Measurements from ENCODE around the gene THSD8.
"Not testable (repeated sequence)": the region's sequence is repeated elsewhere in the genome, so short reads cannot be mapped to it uniquely, and the experiment has no call there.

The THSD8 gene

GRCh38 chr19:12797141-12797587 lies 4.7 kb upstream of the THSD8 start:
- DNase-seq = no peak
- H3K27ac ChIP-seq (ENCODE audit: low read length) = 0 out of 2 replicates have a peak overlapping the region, but pooled peaks have one; percentile 3
- TF ChIP-seq EZH2 (IDR thresholded peaks at IDR 0.05; ENCODE audit: borderline replicate concordance, low read depth, low read length, severe bottlenecking) (no peak), CTCF (IDR thresholded peaks at IDR 0.05; ENCODE audit: borderline replicate concordance, extremely low read depth, low read length, poor library complexity, severe bottlenecking) (no peak)
- H3K4me3 ChIP-seq (ENCODE audit: low read depth in 1 of 2, low read length in 2 of 2) = no peak overlapping the region
- peaks cover 15% of the 10 kb centered on the region for H3K79me2 ChIP-seq (ENCODE audit: insufficient read depth, low read length)
- ATAC-seq (ENCODE audit: insufficient read depth, low read depth) = no peak
- H3K4me2 ChIP-seq (ENCODE audit: insufficient read depth, low read length) = no peak overlapping the region
- peaks cover 27% of the 10 kb centered on the region for H3K4me1 ChIP-seq (ENCODE audit: insufficient read depth, low read length)
- H2AFZ ChIP-seq (ENCODE audit: low read depth, low read length) = no peak overlapping the region
- peak overlapping the region; percentile 15; the same call in 1 of the 2 replicates for H3K9ac ChIP-seq (ENCODE audit: low read depth, low read length)
- no peaks in the 10 kb centered on the region; the same call in 1 of the 2 replicates for H3K36me3 ChIP-seq (ENCODE audit: insufficient read depth, low read length)
- no peaks in the 10 kb centered on the region for H3K9me3 ChIP-seq (ENCODE audit: insufficient read depth, low read length, severe bottlenecking)
- H3K27me3 ChIP-seq (ENCODE audit: insufficient read depth, low read length, poor library complexity) = no peaks in the 10 kb centered on the region
- H4K20me1 ChIP-seq (ENCODE audit: insufficient read depth, low read length) = no peaks in the 10 kb centered on the region

GRCh38 chr19:12797607-12798006 lies 4.3 kb upstream of the THSD8 start:
- not testable (repeated sequence) for H3K36me3 ChIP-seq (ENCODE audit: insufficient read depth, low read length); H3K9ac ChIP-seq (ENCODE audit: low read depth, low read length); H3K4me2 ChIP-seq (ENCODE audit: insufficient read depth, low read length); H3K27me3 ChIP-seq (ENCODE audit: insufficient read depth, low read length, poor library complexity); H4K20me1 ChIP-seq (ENCODE audit: insufficient read depth, low read length); H2AFZ ChIP-seq (ENCODE audit: low read depth, low read length); H3K9me3 ChIP-seq (ENCODE audit: insufficient read depth, low read length, severe bottlenecking); H3K27ac ChIP-seq (ENCODE audit: low read length); DNase-seq; H3K4me3 ChIP-seq (ENCODE audit: low read depth in 1 of 2, low read length in 2 of 2); ATAC-seq (ENCODE audit: insufficient read depth, low read depth)
- Histone ChIP-seq H3K79me2 (ENCODE audit: insufficient read depth, low read length) (peaks cover 11% of the 10 kb centered on the region), H3K4me1 (ENCODE audit: insufficient read depth, low read length) (peaks cover 26% of the 10 kb centered on the region)

- H3K27ac ChIP-seq (ENCODE audit: low read length) = no peak overlapping the region
- H4K20me1 ChIP-seq (ENCODE audit: insufficient read depth, low read length) = no peaks in the 10 kb centered on the region
- DNase-seq (no peak), ATAC-seq (ENCODE audit: insufficient read depth, low read depth) (no peak)
- H2AFZ ChIP-seq (ENCODE audit: low read depth, low read length) = no peak overlapping the region
- H3K4me3 ChIP-seq (ENCODE audit: low read depth in 1 of 2, low read length in 2 of 2) = no peak overlapping the region
- H3K27me3 ChIP-seq (ENCODE audit: insufficient read depth, low read length, poor library complexity) = no peaks in the 10 kb centered on the region
- peaks cover 13% of the 10 kb centered on the region for H3K4me1 ChIP-seq (ENCODE audit: insufficient read depth, low read length)
- no peaks in the 10 kb centered on the region for H3K9me3 ChIP-seq (ENCODE audit: insufficient read depth, low read length, severe bottlenecking)
- H3K4me2 ChIP-seq (ENCODE audit: insufficient read depth, low read length) = no peak overlapping the region
- H3K9ac ChIP-seq (ENCODE audit: low read depth, low read length) = no peak overlapping the region
- no peaks in the 10 kb centered on the region for H3K36me3 ChIP-seq (ENCODE audit: insufficient read depth, low read length)
- H3K79me2 ChIP-seq (ENCODE audit: insufficient read depth, low read length) = no peaks in the 10 kb centered on the region
- TF ChIP-seq CTCF (IDR thresholded peaks at IDR 0.05; ENCODE audit: borderline replicate concordance, extremely low read depth, low read length, poor library complexity, severe bottlenecking) (no peak), EZH2 (IDR thresholded peaks at IDR 0.05; ENCODE audit: borderline replicate concordance, low read depth, low read length, severe bottlenecking) (no peak)
These were observed 2.0 kb upstream of the THSD8 start for GRCh38 chr19:12799742-12800465.

GRCh38 chr19:12800466-12800770 lies 1.5 kb upstream of the THSD8 start:
- TF ChIP-seq CTCF (IDR thresholded peaks at IDR 0.05; ENCODE audit: borderline replicate concordance, extremely low read depth, low read length, poor library complexity, severe bottlenecking) = no peak
- no peak for TF ChIP-seq EZH2 (IDR thresholded peaks at IDR 0.05; ENCODE audit: borderline replicate concordance, low read depth, low read length, severe bottlenecking)
- Histone ChIP-seq H2AFZ (ENCODE audit: low read depth, low read length) (no peak overlapping the region), H3K9me3 (ENCODE audit: insufficient read depth, low read length, severe bottlenecking) (no peaks in the 10 kb centered on the region), H3K79me2 (ENCODE audit: insufficient read depth, low read length) (no peaks in the 10 kb centered on the region), H3K36me3 (ENCODE audit: insufficient read depth, low read length) (no peaks in the 10 kb centered on the region), H3K4me1 (ENCODE audit: insufficient read depth, low read length) (peaks cover 13% of the 10 kb centered on the region), H3K4me2 (ENCODE audit: insufficient read depth, low read length) (no peak overlapping the region), H3K4me3 (ENCODE audit: low read depth in 1 of 2, low read length in 2 of 2) (no peak overlapping the region), H3K27me3 (ENCODE audit: insufficient read depth, low read length, poor library complexity) (no peaks in the 10 kb centered on the region), H4K20me1 (ENCODE audit: insufficient read depth, low read length) (no peaks in the 10 kb centered on the region), H3K9ac (ENCODE audit: low read depth, low read length) (no peak overlapping the region), H3K27ac (ENCODE audit: low read length) (no peak overlapping the region)
- ATAC-seq (ENCODE audit: insufficient read depth, low read depth) (no peak), DNase-seq (no peak)
